ENCODE data around the gene LRRC23.

The LRRC23 gene

DNA sequence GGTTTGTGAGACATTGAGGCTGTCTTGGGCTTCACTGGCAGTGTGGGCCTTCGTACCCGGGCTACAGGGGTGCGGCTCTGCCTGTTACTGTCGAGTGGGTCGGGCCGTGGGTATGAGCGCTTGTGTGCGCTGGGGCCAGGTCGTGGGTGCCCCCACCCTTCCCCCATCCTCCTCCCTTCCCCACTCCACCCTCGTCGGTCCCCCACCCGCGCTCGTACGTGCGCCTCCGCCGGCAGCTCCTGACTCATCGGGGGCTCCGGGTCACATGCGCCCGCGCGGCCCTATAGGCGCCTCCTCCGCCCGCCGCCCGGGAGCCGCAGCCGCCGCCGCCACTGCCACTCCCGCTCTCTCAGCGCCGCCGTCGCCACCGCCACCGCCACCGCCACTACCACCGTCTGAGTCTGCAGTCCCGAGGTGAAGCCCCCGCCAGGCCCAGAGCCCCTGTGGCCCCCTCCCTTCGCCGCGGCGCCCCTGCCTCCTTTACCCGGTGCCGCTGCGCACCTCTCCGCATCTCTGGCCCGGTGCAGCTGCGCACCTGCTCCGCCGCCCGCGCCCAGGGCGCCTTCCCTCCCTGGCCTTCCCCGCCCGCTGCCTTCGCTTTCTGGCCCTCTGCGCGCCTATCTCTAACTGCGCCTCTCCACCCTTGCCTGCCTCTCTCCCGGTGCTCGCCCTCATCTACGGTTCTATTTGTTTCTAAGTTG, 9.8 kb downstream of the LRRC23 start, which contains the start of gene ENO2:
Gene ENO2, plus strand, starts transcription at position 335 of the 701 bp plus-strand sequence. CDS start 1,253 bp downstream, outside the sequence.
- H3K36me3 ChIP-seq (ENCODE audit: control insufficient read depth, insufficient read depth, low read length), result peaks cover 25% of the 10 kb centered on the region
- peak within 1 kb of the TSS; percentile 86 for H3K4me3 ChIP-seq (ENCODE audit: low read depth, low read length)
- H3K9me3 ChIP-seq (ENCODE audit: control insufficient read depth, insufficient read depth, low read length), result no peaks in the 10 kb centered on the region
- no peaks in the 10 kb centered on the region for H3K27me3 ChIP-seq (ENCODE audit: control insufficient read depth, insufficient read depth, low read length)
- H3K9ac ChIP-seq (ENCODE audit: low read depth, low read length), result peak within 1 kb of the TSS; percentile 76
- peaks cover 16% of the 10 kb centered on the region for H3K4me1 ChIP-seq (ENCODE audit: control insufficient read depth, insufficient read depth, low read length)

DNA sequence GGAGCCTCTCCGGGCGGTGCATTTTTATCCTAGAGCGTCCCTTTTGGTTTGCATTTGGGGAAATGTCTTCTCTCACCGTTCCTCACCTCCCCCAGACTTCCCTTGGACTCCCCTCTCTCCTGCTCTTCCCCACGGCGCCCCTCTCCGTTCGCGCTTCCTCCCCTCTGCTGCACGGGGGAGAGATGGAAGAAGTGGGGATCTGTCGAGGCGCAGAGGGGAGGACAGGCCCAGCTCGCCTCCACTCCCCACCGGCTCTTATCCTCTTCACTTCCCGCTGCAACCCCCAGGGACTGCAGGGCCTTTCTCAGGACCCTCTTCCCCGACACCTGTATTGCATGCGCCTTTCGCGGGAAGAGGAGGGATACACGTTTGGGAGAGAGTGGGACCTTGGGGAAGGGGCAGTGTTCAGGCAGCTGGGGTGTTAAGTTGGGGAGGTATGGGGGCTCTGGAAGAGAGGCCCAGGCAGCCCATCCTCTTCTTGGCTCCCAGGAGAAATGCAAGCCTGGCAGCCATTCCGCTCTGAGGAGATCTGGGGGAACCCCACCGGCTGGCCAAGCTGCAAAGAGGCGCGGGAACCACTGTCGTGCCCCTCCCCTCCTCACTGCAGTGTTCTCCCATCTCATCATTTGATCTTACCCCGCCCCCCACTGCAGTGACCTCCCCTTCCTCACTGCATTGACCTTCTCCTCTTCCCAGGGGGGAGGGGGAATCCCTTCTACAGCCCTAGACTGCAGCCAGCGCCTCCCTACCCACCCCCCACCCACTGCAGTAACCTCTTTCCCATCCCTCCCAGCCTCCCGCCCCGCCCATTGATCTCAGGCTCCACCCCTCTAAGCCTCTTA, 10.5 kb downstream of the LRRC23 start:
- Histone ChIP-seq H3K4me3 (ENCODE audit: low read depth, low read length) (peak overlapping the region; percentile 86), H3K36me3 (ENCODE audit: control insufficient read depth, insufficient read depth, low read length) (peaks cover 33% of the 10 kb centered on the region), H3K9me3 (ENCODE audit: control insufficient read depth, insufficient read depth, low read length) (no peaks in the 10 kb centered on the region), H3K9ac (ENCODE audit: low read depth, low read length) (peak overlapping the region; percentile 76), H3K27me3 (ENCODE audit: control insufficient read depth, insufficient read depth, low read length) (no peaks in the 10 kb centered on the region), H3K4me1 (ENCODE audit: control insufficient read depth, insufficient read depth, low read length) (peaks cover 16% of the 10 kb centered on the region)

DNA sequence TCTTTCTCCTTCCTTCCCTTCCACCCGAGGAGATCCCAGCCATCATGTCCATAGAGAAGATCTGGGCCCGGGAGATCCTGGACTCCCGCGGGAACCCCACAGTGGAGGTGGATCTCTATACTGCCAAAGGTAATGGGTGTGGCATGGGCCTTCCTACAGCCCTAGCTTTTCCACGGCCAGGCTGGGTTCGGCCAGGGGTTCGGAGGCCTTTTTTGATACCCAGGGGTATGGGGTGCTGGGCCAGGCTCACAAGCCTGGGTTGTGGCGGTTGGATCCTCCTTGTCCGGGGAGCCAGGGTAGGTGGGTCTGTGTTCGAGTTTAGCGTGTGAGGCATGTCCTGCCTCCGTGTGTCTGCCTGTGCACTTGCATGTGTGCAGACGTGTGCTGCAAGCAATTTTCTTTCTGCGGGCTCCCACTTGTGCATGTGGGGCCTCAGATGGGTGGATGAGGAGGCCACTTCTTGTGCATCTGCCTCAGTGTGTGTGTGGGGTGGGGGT, 11.2 kb downstream of the LRRC23 start:
- Histone ChIP-seq H3K4me3 (ENCODE audit: low read depth, low read length) (peak overlapping the region; percentile 86), H3K9me3 (ENCODE audit: control insufficient read depth, insufficient read depth, low read length) (no peaks in the 10 kb centered on the region), H3K4me1 (ENCODE audit: control insufficient read depth, insufficient read depth, low read length) (peaks cover 16% of the 10 kb centered on the region), H3K36me3 (ENCODE audit: control insufficient read depth, insufficient read depth, low read length) (peaks cover 33% of the 10 kb centered on the region), H3K27me3 (ENCODE audit: control insufficient read depth, insufficient read depth, low read length) (no peaks in the 10 kb centered on the region), H3K9ac (ENCODE audit: low read depth, low read length) (peak overlapping the region; percentile 47)

DNA sequence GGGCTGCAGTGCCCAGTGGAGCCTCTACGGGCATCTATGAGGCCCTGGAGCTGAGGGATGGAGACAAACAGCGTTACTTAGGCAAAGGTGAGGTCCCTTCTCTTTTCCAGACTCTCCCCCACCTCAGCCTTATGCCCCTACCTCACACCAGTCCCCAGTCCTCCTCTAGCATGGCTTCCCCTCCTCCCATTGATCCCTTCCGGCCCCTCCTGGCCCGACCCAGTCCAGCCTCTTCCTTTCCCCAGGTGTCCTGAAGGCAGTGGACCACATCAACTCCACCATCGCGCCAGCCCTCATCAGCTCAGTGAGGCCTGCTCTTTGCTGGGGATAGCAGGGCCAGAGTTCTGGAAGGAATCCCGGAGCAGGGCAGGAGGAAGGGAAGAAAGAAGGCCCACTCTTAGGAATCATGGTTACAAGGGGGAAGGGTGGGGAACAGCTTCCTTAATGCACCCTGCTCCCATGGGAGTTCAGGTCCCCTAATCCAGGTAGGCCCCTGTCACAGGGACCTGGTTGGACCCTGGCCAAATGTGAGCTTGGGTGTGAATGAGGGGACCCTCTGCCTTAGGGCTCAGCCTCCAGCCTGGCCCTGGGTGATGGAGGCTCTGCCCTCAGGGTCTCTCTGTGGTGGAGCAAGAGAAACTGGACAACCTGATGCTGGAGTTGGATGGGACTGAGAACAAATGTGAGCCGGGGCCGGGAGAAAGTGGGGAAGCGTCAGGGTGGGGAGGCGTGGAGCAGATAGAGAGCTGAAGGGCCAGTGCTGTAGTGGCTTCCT, 12.0 kb downstream of the LRRC23 start:
- peak overlapping the region; percentile 86 for H3K4me3 ChIP-seq (ENCODE audit: low read depth, low read length)
- no peaks in the 10 kb centered on the region for H3K9me3 ChIP-seq (ENCODE audit: control insufficient read depth, insufficient read depth, low read length)
- H3K9ac ChIP-seq (ENCODE audit: low read depth, low read length), result peak overlapping the region; percentile 47
- H3K4me1 ChIP-seq (ENCODE audit: control insufficient read depth, insufficient read depth, low read length), result peaks cover 16% of the 10 kb centered on the region
- H3K27me3 ChIP-seq (ENCODE audit: control insufficient read depth, insufficient read depth, low read length), result no peaks in the 10 kb centered on the region
- peaks cover 36% of the 10 kb centered on the region for H3K36me3 ChIP-seq (ENCODE audit: control insufficient read depth, insufficient read depth, low read length)

DNA sequence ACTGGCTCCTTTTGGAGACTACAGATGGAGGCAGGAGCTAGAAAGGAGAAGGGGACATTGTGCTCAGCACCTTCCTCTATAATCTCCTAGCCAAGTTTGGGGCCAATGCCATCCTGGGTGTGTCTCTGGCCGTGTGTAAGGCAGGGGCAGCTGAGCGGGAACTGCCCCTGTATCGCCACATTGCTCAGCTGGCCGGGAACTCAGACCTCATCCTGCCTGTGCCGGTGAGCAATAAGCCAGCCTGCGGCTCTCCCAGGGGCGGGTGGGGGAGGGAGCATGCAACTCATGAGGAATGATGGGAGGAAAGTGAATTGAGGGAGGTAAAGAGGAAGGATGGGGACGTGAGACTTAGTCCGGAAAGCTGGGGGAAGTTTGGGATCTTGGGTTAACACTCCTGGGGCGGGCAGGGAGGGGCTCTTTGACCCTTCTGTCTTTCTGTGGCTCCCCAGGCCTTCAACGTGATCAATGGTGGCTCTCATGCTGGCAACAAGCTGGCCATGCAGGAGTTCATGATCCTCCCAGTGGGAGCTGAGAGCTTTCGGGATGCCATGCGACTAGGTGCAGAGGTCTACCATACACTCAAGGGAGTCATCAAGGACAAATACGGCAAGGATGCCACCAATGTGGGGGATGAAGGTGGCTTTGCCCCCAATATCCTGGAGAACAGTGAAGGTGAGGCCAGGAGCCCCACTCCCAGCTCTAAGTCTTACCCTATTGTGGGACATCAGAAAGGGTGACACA, 13.0 kb downstream of the LRRC23 start:
- H3K4me3 ChIP-seq (ENCODE audit: low read depth, low read length), result no peak overlapping the region
- no peaks in the 10 kb centered on the region for H3K9me3 ChIP-seq (ENCODE audit: control insufficient read depth, insufficient read depth, low read length)
- no peaks in the 10 kb centered on the region for H3K27me3 ChIP-seq (ENCODE audit: control insufficient read depth, insufficient read depth, low read length)
- H3K36me3 ChIP-seq (ENCODE audit: control insufficient read depth, insufficient read depth, low read length), result peaks cover 47% of the 10 kb centered on the region
- H3K9ac ChIP-seq (ENCODE audit: low read depth, low read length), result no peak overlapping the region
- H3K4me1 ChIP-seq (ENCODE audit: control insufficient read depth, insufficient read depth, low read length), result peaks cover 16% of the 10 kb centered on the region

DNA sequence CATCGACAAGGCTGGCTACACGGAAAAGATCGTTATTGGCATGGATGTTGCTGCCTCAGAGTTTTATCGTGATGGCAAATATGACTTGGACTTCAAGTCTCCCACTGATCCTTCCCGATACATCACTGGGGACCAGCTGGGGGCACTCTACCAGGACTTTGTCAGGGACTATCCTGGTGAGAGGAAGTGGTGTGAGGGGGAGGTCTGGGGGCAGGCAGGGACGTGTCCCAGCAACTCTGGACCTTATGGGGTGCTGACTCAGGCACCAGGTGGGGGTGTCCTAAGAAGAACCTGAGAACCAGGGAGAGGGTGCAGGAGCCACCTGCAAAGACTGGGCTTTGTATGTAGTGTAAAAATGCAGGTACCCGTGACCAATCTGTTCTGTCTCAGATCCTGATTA, 15.0 kb downstream of the LRRC23 start:
- Histone ChIP-seq H3K9ac (ENCODE audit: low read depth, low read length) (no peak overlapping the region), H3K27me3 (ENCODE audit: control insufficient read depth, insufficient read depth, low read length) (no peaks in the 10 kb centered on the region), H3K36me3 (ENCODE audit: control insufficient read depth, insufficient read depth, low read length) (peaks cover 55% of the 10 kb centered on the region), H3K4me3 (ENCODE audit: low read depth, low read length) (no peak overlapping the region), H3K9me3 (ENCODE audit: control insufficient read depth, insufficient read depth, low read length) (no peaks in the 10 kb centered on the region), H3K4me1 (ENCODE audit: control insufficient read depth, insufficient read depth, low read length) (peaks cover 9% of the 10 kb centered on the region)

DNA sequence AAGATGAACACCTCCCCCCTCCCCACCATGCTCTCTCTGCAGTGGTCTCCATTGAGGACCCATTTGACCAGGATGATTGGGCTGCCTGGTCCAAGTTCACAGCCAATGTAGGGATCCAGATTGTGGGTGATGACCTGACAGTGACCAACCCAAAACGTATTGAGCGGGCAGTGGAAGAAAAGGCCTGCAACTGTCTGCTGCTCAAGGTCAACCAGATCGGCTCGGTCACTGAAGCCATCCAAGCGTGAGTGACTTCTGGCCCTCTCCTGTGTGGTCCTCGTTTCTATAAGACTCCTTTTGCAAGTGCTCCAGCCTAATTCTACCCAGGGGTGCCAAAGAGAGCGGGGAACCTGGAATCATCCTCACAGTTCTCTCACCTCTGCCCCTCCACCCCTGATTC, 16.9 kb downstream of the LRRC23 start:
- Histone ChIP-seq H3K27me3 (ENCODE audit: control insufficient read depth, insufficient read depth, low read length) (no peaks in the 10 kb centered on the region), H3K9ac (ENCODE audit: low read depth, low read length) (no peak overlapping the region), H3K4me3 (ENCODE audit: low read depth, low read length) (no peak overlapping the region), H3K36me3 (ENCODE audit: control insufficient read depth, insufficient read depth, low read length) (peaks cover 47% of the 10 kb centered on the region), H3K9me3 (ENCODE audit: control insufficient read depth, insufficient read depth, low read length) (no peaks in the 10 kb centered on the region), H3K4me1 (ENCODE audit: control insufficient read depth, insufficient read depth, low read length) (peaks cover 21% of the 10 kb centered on the region)

DNA sequence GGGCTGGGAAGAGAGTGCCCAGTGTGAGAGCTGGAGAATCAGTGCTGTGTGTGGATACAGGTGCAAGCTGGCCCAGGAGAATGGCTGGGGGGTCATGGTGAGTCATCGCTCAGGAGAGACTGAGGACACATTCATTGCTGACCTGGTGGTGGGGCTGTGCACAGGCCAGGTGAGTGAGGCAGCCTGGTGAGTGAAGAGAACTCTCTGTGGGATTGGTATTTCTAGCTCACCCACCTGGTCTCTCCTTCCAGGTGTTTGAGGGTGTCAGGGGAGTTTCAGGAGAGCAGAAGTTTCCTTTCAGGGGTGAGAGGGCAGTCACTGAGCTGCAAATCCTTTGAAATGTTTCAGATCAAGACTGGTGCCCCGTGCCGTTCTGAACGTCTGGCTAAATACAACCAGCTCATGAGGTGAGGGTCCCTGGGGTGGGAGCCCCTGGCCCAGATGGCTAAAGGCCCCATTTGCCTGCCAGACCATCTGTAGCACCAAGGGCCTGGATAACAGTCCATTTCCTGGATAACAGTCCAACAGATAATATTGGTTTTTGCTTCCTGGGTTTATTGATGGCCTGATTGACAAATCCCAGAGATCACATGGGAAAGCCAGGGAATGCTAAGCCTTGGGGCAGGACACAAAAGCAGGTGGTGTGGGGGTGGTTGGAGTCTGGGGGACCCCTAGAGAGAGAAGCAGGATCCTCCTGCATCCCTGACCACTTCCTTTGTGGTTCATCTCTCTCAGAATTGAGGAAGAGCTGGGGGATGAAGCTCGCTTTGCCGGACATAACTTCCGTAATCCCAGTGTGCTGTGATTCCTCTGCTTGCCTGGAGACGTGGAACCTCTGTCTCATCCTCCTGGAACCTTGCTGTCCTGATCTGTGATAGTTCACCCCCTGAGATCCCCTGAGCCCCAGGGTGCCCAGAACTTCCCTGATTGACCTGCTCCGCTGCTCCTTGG, 17.6 kb downstream of the LRRC23 start:
- H3K9ac ChIP-seq (ENCODE audit: low read depth, low read length), result no peak overlapping the region
- H3K36me3 ChIP-seq (ENCODE audit: control insufficient read depth, insufficient read depth, low read length), result peaks cover 40% of the 10 kb centered on the region

DNA sequence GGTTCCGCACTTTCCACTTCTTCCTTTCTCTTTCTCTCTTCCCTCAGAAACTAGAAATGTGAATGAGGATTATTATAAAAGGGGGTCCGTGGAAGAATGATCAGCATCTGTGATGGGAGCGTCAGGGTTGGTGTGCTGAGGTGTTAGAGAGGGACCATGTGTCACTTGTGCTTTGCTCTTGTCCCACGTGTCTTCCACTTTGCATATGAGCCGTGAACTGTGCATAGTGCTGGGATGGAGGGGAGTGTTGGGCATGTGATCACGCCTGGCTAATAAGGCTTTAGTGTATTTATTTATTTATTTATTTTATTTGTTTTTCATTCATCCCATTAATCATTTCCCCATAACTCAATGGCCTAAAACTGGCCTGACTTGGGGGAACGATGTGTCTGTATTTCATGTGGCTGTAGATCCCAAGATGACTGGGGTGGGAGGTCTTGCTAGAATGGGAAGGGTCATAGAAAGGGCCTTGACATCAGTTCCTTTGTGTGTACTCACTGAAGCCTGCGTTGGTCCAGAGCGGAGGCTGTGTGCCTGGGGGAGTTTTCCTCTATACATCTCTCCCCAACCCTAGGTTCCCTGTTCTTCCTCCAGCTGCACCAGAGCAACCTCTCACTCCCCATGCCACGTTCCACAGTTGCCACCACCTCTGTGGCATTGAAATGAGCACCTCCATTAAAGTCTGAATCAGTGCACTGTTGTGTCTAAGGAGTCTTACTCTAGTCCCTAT, 18.5 kb downstream of the LRRC23 start:
- Histone ChIP-seq H3K9ac (ENCODE audit: low read depth, low read length) (no peak overlapping the region), H3K4me3 (ENCODE audit: low read depth, low read length) (no peak overlapping the region), H3K27me3 (ENCODE audit: control insufficient read depth, insufficient read depth, low read length) (no peaks in the 10 kb centered on the region), H3K9me3 (ENCODE audit: control insufficient read depth, insufficient read depth, low read length) (no peaks in the 10 kb centered on the region), H3K36me3 (ENCODE audit: control insufficient read depth, insufficient read depth, low read length) (peaks cover 31% of the 10 kb centered on the region), H3K4me1 (ENCODE audit: control insufficient read depth, insufficient read depth, low read length) (peaks cover 16% of the 10 kb centered on the region)

More for the DNA sequence above, 17.6 kb downstream of the LRRC23 start:
- H3K9me3 ChIP-seq (ENCODE audit: control insufficient read depth, insufficient read depth, low read length), result no peaks in the 10 kb centered on the region
- peaks cover 16% of the 10 kb centered on the region for H3K4me1 ChIP-seq (ENCODE audit: control insufficient read depth, insufficient read depth, low read length)
- no peak overlapping the region for H3K4me3 ChIP-seq (ENCODE audit: low read depth, low read length)
- H3K27me3 ChIP-seq (ENCODE audit: control insufficient read depth, insufficient read depth, low read length), result no peaks in the 10 kb centered on the region

DNA sequence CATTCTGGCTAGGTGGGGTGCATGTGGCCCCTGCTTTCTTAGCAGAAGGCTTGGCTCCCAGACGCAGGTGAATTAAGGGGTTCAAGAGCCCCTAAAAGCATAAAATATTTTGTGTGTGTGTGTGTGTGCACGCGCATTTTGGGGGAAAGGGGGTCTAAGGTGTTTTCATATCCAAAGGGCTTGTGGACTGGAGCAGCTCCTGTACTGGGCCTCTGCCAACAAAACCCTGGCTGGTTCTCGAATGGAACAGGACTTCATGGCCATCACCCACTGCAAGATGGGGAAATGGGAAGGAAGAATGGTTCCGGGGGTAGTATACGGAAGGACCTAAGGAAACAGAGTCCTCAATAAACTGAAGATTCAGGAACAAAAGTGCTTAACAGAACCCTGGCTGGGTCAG, 19.2 kb downstream of the LRRC23 start:
- Histone ChIP-seq H3K4me3 (ENCODE audit: low read depth, low read length) (no peak overlapping the region), H3K9me3 (ENCODE audit: control insufficient read depth, insufficient read depth, low read length) (no peaks in the 10 kb centered on the region), H3K4me1 (ENCODE audit: control insufficient read depth, insufficient read depth, low read length) (peaks cover 16% of the 10 kb centered on the region), H3K36me3 (ENCODE audit: control insufficient read depth, insufficient read depth, low read length) (peaks cover 30% of the 10 kb centered on the region), H3K9ac (ENCODE audit: low read depth, low read length) (no peak overlapping the region), H3K27me3 (ENCODE audit: control insufficient read depth, insufficient read depth, low read length) (no peaks in the 10 kb centered on the region)
